ENCODE data around the gene MAP1B.

The MAP1B gene

GRCh38 chr5:72256536-72256935, 149.3 kb downstream of the MAP1B start:
- DNase-seq = no peak
